ENCODE data around the gene KCTD18. TPM values are rescaled to one million over a fixed set of nuclear protein-coding genes. Genes with fewer than 3 reads are reported as not detected.

Gene KCTD18
- total RNA-seq, 1 donor from 2014 or later, result 14.6 TPM

DNA sequence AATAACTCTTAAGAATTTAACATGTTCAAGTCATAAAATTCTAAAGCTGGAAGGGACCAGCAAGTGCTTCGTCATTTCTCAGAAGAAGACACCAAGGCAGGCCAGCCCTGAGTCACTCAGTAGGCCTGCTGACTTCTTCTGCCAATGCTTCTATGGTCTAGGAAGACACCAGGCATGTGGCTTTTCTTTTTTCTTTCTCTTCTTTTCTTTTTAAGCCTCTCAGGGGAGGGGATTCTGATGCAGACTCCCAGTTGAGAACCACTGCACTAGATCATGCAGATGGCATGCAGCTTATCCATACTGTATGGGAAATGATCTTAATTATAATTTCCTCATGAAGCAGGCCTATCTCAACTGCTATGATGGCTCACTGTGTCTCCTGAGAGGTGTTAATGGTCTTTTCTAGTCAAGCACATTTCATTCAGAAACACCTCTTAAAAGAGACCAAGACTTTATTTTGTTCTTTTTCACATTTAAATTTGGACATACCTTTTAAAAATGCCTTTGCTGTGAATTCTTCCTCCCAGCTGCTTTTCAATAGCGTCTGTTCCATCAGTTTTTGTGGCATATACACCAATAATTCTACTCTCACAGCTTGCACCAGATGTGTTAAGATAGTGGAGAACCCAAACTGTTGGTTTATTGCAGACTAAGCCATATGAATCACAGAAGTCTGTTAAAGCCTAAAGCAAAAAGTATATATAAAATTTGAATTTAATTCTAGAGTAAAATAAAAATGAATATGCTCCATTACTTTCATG is 11.3 kb downstream of the KCTD18 start:
- no peaks in the 10 kb centered on the region for H3K27me3 Mint-ChIP-seq (ENCODE audit: low read depth)
- no peak for DNase-seq (ENCODE audit: low spot score in 2 of 2, unreplicated experiment in 2 of 2)
- no peak overlapping the region for H3K27ac Mint-ChIP-seq
- no peaks in the 10 kb centered on the region for H3K4me1 Mint-ChIP-seq
- peaks cover 4% of the 10 kb centered on the region for H3K9me3 Mint-ChIP-seq
- TF ChIP-seq, protein P1, sequence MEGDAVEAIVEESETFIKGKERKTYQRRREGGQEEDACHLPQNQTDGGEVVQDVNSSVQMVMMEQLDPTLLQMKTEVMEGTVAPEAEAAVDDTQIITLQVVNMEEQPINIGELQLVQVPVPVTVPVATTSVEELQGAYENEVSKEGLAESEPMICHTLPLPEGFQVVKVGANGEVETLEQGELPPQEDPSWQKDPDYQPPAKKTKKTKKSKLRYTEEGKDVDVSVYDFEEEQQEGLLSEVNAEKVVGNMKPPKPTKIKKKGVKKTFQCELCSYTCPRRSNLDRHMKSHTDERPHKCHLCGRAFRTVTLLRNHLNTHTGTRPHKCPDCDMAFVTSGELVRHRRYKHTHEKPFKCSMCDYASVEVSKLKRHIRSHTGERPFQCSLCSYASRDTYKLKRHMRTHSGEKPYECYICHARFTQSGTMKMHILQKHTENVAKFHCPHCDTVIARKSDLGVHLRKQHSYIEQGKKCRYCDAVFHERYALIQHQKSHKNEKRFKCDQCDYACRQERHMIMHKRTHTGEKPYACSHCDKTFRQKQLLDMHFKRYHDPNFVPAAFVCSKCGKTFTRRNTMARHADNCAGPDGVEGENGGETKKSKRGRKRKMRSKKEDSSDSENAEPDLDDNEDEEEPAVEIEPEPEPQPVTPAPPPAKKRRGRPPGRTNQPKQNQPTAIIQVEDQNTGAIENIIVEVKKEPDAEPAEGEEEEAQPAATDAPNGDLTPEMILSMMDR (IDR thresholded peaks at IDR 0.05; ENCODE audit: unreplicated experiment), result no peak
- H3K4me3 Mint-ChIP-seq, result no peak overlapping the region
- peaks cover 28% of the 10 kb centered on the region for H3K36me3 Mint-ChIP-seq

DNA sequence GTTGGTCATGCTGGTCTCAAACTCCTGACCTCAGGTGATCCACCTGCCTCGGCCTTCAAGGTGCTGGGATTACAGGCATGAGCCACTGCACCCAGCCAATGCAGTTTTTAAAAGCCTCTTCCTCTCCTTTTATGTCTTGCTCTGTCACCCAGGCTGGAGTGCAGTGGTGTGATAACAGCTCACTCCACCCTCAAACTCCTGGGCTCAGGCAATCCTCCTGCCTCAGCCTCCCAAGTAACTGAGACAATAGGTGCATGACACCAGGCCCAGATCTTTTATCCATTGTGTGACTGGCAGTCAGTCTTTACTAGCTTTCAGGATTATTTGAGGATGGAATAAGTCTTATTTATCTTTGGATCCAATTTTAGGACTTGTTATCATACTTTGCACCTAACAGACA is 13.2 kb downstream of the KCTD18 start:
- peaks cover under 1% of the 10 kb centered on the region for H3K9me3 Mint-ChIP-seq
- TF ChIP-seq, protein P1 (IDR thresholded peaks at IDR 0.05; ENCODE audit: unreplicated experiment), result no peak
- no peak overlapping the region for H3K4me3 Mint-ChIP-seq
- H3K36me3 Mint-ChIP-seq, result peaks cover 34% of the 10 kb centered on the region
- H3K4me1 Mint-ChIP-seq, result no peaks in the 10 kb centered on the region
- no peak for DNase-seq (ENCODE audit: low spot score in 2 of 2, unreplicated experiment in 2 of 2)
- H3K27me3 Mint-ChIP-seq (ENCODE audit: low read depth), result no peaks in the 10 kb centered on the region
- H3K27ac Mint-ChIP-seq, result no peak overlapping the region

DNA sequence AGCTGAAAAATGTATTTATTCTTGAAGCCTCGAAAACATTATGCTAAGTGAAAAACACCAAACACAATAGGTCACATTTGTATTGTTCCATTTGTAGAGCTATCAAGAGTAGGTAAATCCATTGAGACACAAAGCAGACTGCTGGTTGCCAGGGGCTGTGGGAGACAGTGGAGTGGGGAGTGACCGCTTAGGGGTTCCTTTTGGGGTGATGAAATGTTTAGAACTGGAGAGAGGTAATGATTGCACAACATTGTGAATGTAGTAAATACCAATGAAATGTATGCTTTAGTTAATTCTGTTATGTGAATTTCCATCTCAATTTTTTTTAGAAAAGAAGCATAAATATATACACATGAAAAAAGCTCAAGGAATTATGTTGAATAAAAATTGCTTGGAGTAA is 15.8 kb downstream of the KCTD18 start:
- Mint-ChIP-seq H3K4me1 (no peaks in the 10 kb centered on the region), H3K9me3 (peaks cover 12% of the 10 kb centered on the region), H3K27me3 (ENCODE audit: low read depth) (no peaks in the 10 kb centered on the region), H3K4me3 (no peak overlapping the region), H3K27ac (no peak overlapping the region), H3K36me3 (peaks cover 51% of the 10 kb centered on the region)
- TF ChIP-seq, protein P1 (IDR thresholded peaks at IDR 0.05; ENCODE audit: unreplicated experiment), result no peak
- no peak for DNase-seq (ENCODE audit: low spot score in 2 of 2, unreplicated experiment in 2 of 2)

DNA sequence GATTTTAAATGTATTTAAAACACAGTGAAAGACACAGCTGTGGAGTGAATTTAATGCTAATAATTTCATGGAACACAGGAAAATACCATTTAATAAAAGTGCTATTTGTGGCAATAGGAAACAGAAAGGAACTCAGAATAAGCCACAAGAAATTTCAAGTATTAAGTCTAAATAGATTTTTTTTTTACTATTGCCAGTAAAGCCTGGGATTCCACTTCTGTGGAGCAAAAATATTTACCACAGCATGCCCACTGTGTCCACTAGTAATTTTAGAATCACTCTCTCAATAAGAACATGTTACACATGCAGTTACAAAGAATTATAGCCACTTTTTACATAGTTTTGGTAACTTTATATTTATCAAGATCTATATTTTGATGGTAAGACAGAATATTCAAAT is 17.2 kb downstream of the KCTD18 start:
- peaks cover 12% of the 10 kb centered on the region for H3K9me3 Mint-ChIP-seq
- H3K36me3 Mint-ChIP-seq, result peaks cover 50% of the 10 kb centered on the region
- no peak overlapping the region for H3K27ac Mint-ChIP-seq
- no peak overlapping the region for H3K4me3 Mint-ChIP-seq
- H3K27me3 Mint-ChIP-seq (ENCODE audit: low read depth), result no peaks in the 10 kb centered on the region
- no peak for DNase-seq (ENCODE audit: low spot score in 2 of 2, unreplicated experiment in 2 of 2)
- TF ChIP-seq, protein P1 (IDR thresholded peaks at IDR 0.05; ENCODE audit: unreplicated experiment), result no peak
- H3K4me1 Mint-ChIP-seq, result peaks cover 7% of the 10 kb centered on the region

DNA sequence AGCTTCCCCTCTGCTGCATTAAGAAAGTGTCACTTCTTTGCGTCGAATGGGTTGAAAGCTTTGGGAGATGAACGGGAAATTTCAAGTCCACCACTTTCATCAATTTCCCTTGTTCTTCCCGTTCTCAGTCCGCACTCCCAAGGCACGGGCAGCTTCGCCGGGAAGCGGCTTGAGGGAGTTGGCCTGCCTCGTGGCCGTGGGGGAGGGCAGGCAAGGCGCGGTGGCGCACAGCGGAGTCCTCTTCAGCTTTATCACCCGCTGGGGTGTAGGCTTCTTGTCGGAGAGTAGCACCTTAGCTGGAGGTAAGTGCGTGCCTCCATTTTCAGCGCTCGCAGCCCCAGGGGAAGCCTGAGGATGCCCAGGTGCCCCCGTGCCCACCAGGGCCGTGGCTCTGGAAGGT is 19.9 kb downstream of the KCTD18 start:
- TF ChIP-seq, protein P1 (IDR thresholded peaks at IDR 0.05; ENCODE audit: unreplicated experiment), result no peak
- no peak for DNase-seq (ENCODE audit: low spot score in 2 of 2, unreplicated experiment in 2 of 2)
- H3K27ac Mint-ChIP-seq, result no peak overlapping the region
- H3K9me3 Mint-ChIP-seq, result peaks cover 12% of the 10 kb centered on the region
- peaks cover 22% of the 10 kb centered on the region for H3K4me1 Mint-ChIP-seq
- no peaks in the 10 kb centered on the region for H3K27me3 Mint-ChIP-seq (ENCODE audit: low read depth)
- H3K36me3 Mint-ChIP-seq, result peaks cover 43% of the 10 kb centered on the region
- H3K4me3 Mint-ChIP-seq, result no peak overlapping the region
